ENCODE measurements around the gene FGF21. TPM values are rescaled to one million over a fixed set of nuclear protein-coding genes. Genes with fewer than 3 reads are reported as not detected.

Gene FGF21
- total RNA-seq, 4 donors from 2014 or later, result not detected

DNA sequence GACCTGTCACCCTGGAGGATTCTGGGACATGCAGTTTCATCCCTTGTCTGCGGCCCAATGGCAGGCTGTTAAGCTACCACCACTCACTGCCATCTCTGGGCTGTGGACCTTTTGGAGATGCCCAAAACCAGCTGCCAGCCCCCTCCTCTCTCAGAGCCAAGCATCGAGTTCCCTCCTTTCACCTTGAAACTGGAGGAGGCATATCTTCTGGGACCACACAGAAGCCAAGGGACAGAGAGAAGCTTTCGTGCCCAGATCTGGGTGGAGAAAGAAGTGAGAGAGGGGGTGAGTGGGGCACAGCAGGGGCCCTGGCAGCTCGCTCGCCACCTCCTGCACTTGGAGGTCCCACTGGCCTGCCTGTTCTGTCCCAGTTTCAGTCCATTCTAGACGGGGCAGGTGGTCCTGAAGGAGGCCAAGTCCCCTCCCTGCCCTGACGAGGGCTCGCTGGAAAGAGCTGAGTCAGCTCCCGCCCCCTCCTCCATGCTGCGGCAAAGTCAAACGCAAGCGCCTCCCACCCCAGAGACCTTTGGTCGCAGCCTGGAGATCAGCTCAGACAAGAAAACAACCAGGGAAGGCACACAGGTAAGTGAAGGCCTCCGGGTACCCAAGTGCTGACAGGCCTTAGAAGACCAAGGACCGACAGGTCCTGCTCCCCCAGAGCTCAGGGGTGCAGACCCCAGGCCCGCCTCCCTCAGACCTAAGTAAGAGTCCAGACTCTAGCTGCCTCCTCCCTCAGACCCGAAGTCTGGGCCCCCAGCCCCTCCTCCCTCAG is 51.7 kb downstream of the FGF21 start:
- H3K27ac ChIP-seq, result no peak overlapping the region
- no peak for DNase-seq
- 63 to 87% methylated on average over 2 to 3 of the region's 17 CpGs for WGBS, 2 donors
- no peak overlapping the region for H3K4me3 ChIP-seq
- intact Hi-C loops (cut with DNase I), result no loop called here
- H3K9me3 ChIP-seq, result no peaks in the 10 kb centered on the region
- TF ChIP-seq, protein P1, sequence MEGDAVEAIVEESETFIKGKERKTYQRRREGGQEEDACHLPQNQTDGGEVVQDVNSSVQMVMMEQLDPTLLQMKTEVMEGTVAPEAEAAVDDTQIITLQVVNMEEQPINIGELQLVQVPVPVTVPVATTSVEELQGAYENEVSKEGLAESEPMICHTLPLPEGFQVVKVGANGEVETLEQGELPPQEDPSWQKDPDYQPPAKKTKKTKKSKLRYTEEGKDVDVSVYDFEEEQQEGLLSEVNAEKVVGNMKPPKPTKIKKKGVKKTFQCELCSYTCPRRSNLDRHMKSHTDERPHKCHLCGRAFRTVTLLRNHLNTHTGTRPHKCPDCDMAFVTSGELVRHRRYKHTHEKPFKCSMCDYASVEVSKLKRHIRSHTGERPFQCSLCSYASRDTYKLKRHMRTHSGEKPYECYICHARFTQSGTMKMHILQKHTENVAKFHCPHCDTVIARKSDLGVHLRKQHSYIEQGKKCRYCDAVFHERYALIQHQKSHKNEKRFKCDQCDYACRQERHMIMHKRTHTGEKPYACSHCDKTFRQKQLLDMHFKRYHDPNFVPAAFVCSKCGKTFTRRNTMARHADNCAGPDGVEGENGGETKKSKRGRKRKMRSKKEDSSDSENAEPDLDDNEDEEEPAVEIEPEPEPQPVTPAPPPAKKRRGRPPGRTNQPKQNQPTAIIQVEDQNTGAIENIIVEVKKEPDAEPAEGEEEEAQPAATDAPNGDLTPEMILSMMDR (IDR thresholded peaks at IDR 0.05), result no peak
- TF ChIP-seq POLR2A (IDR thresholded peaks at IDR 0.05), result no peak
- H3K4me1 ChIP-seq, result peaks cover 12 to 44% (median 15%) of the 10 kb centered on the region in 3 donors
- no peaks in the 10 kb centered on the region for H3K27me3 ChIP-seq
- peaks cover 0 to 19% (median 0%) of the 10 kb centered on the region in 3 donors for H3K36me3 ChIP-seq

DNA sequence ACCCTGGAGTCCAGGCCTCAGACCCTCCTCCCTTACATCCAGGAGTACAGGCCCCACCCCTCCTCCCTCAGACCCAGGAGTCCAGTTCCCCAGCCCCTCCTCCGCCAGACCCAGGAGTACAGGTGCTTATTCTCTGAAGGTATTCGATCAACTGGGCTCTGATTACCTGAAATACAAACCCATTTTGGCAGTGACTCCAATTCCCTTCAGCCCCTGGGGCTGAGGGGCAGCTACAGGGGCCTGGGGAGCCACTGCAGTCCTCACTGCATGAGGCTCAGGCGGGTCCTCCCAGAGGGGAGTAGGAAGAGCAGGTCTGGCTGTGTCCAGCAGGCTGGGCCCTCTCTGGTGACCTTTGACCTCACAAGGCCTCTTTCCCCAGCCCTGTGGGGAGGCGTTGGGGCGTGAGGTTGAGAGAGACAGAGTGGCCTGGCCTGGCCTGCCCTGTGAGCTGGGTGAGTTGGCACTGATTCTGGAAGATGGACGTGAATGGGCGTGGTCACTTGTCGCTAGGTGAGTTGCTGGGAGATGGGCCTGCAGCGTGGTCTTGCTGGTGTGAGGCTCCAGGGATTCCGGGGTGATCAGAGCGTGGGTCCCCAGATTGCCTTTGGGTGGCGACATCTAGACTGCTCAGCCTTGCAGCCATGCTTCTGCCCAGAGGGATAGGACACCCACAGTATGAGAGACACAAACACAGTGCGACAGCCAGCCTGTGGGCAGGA is 52.4 kb downstream of the FGF21 start:
- Histone ChIP-seq H3K27ac (no peak overlapping the region), H3K4me3 (no peak overlapping the region), H3K9me3 (no peaks in the 10 kb centered on the region), H3K4me1 (peaks cover 15 to 52% (median 18%) of the 10 kb centered on the region in 3 donors), H3K27me3 (no peaks in the 10 kb centered on the region), H3K36me3 (peaks cover 0 to 19% (median 0%) of the 10 kb centered on the region in 3 donors)
- WGBS, 2 donors, result 72 to 89% methylated on average over 2 to 4 of the region's 13 CpGs
- no peak for DNase-seq
- no peak for TF ChIP-seq POLR2A (IDR thresholded peaks at IDR 0.05)
- TF ChIP-seq, protein P1 (IDR thresholded peaks at IDR 0.05), result no peak
- intact Hi-C loops (cut with DNase I), result no loop called here

Small RNA genes lying within 50 kb of the gene (small RNA-seq; reads per million reads assigned to genes)
- gene RNU6-317P, result 0 reads per million in 4 donors

Other genes with a start within 250 kb of the FGF21 start
- gene LMTK3, start 243.7 kb upstream of the FGF21 start, total RNA-seq, result 1 to 10 TPM; 2.1 to 7.8 (median 2.8) TPM
- gene SULT2B1, start 203.4 kb upstream of the FGF21 start, total RNA-seq, result 100 to 1,000 TPM in 2 of 4 donors, 10 to 100 TPM in 2; 84.8 to 253 (median 150) TPM
- 1 to 10 TPM in 3 of 4 donors, not detected in 1; 1.3 to 1.7 (median 1.4) TPM for gene SPACA4, start 148.8 kb upstream of the FGF21 start, total RNA-seq
- gene FAM83E, start 140.4 kb upstream of the FGF21 start, total RNA-seq, result 10 to 100 TPM in 1 of 4 donors, 1 to 10 TPM in 3; 3.1 to 12.3 (median 8.6) TPM
- gene RPL18, start 136.3 kb upstream of the FGF21 start, total RNA-seq, result 1,000 to 10,000 TPM; 1,870 to 2,808 (median 2,491) TPM
- gene SPHK2, start 136.0 kb upstream of the FGF21 start, total RNA-seq, result 10 to 100 TPM in 2 of 4 donors, 1 to 10 TPM in 2; 7.0 to 10.9 (median 9.7) TPM
- gene DBP, start 118.1 kb upstream of the FGF21 start, total RNA-seq, result 10 to 100 TPM in 3 of 4 donors, 1 to 10 TPM in 1; 4.2 to 16.2 (median 11.7) TPM
- gene CA11, start 109.3 kb upstream of the FGF21 start, total RNA-seq, result 1 to 10 TPM; 1.4 to 6.9 (median 5.2) TPM
- gene NTN5, start 82.5 kb upstream of the FGF21 start, total RNA-seq, result under 1 TPM in 1 of 4 donors, not detected in 3; 0.57 TPM
- 100 to 1,000 TPM in 1 of 4 donors, 10 to 100 TPM in 3; 12.2 to 125 (median 38.5) TPM for gene FUT2, start 59.6 kb upstream of the FGF21 start, total RNA-seq
- gene MAMSTR, start 35.8 kb upstream of the FGF21 start, total RNA-seq, result 1 to 10 TPM in 1 of 4 donors, under 1 TPM in 1, not detected in 2; 0.57 to 2.0 TPM
- gene RASIP1, start 14.9 kb upstream of the FGF21 start, total RNA-seq, result 1 to 10 TPM; 4.0 to 9.6 (median 6.5) TPM
- 10 to 100 TPM in 1 of 4 donors, 1 to 10 TPM in 2, not detected in 1; 2.3 to 56.0 (median 5.0) TPM for gene IZUMO1, start 8.6 kb upstream of the FGF21 start, total RNA-seq
- gene FUT1, start 2.9 kb upstream of the FGF21 start, total RNA-seq, result 1 to 10 TPM; 3.4 to 6.3 (median 4.8) TPM
- gene BCAT2, start 55.5 kb downstream of the FGF21 start, total RNA-seq, result 10 to 100 TPM; 22.8 to 61.0 (median 42.2) TPM
- gene HSD17B14, start 81.0 kb downstream of the FGF21 start, total RNA-seq, result 1 to 10 TPM in 2 of 4 donors, under 1 TPM in 1, not detected in 1; 0.83 to 9.0 (median 4.8) TPM
- gene PLEKHA4, start 113.1 kb downstream of the FGF21 start, total RNA-seq, result 1 to 10 TPM; 2.8 to 9.0 (median 5.6) TPM
- gene PPP1R15A, start 116.9 kb downstream of the FGF21 start, total RNA-seq, result 10 to 100 TPM; 19.3 to 41.6 (median 33.3) TPM
- gene TULP2, start 143.2 kb downstream of the FGF21 start, total RNA-seq, result not detected
- 100 to 1,000 TPM in 3 of 4 donors, 10 to 100 TPM in 1; 93.5 to 186 (median 157) TPM for gene NUCB1, start 144.8 kb downstream of the FGF21 start, total RNA-seq
- 1 to 10 TPM in 1 of 4 donors, under 1 TPM in 1, not detected in 2; 0.95 to 2.9 TPM for gene DHDH, start 178.2 kb downstream of the FGF21 start, total RNA-seq
- gene BAX, start 199.4 kb downstream of the FGF21 start, total RNA-seq, result 10 to 100 TPM; 38.9 to 42.8 (median 42.4) TPM
- gene FTL, start 209.8 kb downstream of the FGF21 start, total RNA-seq, result 1,000 to 10,000 TPM in 3 of 4 donors, 100 to 1,000 TPM in 1; 556 to 2,127 (median 1,494) TPM
- gene GYS1, start 237.8 kb downstream of the FGF21 start, total RNA-seq, result 10 to 100 TPM; 30.6 to 47.6 (median 39.5) TPM
- gene RUVBL2, start 238.4 kb downstream of the FGF21 start, total RNA-seq, result 100 to 1,000 TPM; 102 to 140 (median 119) TPM

Data from esophagus squamous epithelium (tissue), 5 donors.